Esophagus muscularis mucosa (tissue), 4 donors: ENCODE results near the gene PRR5. TPM values are rescaled to one million over a fixed set of nuclear protein-coding genes. Genes with fewer than 3 reads are reported as not detected.

Experiments used
- DNase-seq: peaks from one replicate; pipeline ENCODE4 v3.0.0-alpha.2; 2017; ENCODE audit errors: extremely low spot score
- H3K27ac ChIP-seq, 4 donors: fragments of 200-600 bp; sonication (generic); replicated peaks in 1 of 4; 1 replicate in 3 of 4; 2 replicates in 1 of 4; pipeline ENCODE4 v1.5.1; 2016 to 2019; ENCODE audit warnings: mild to moderate bottlenecking in 1 of 4
- H3K27me3 ChIP-seq, 4 donors: fragments of 200-600 bp; sonication (generic); one replicate each; pipeline versions ENCODE4 v1.5.1 to v1.6.0; 2016 to 2019
- H3K36me3 ChIP-seq, 4 donors: fragments of 200-600 bp; sonication (generic); one replicate each; pipeline ENCODE4 v1.5.1; 2016 to 2019
- H3K4me1 ChIP-seq, 4 donors: fragments of 200-600 bp; sonication (generic); one replicate each; pipeline ENCODE4 v1.5.1; 2016 to 2019
- H3K4me3 ChIP-seq, 4 donors: fragments of 200-600 bp; sonication (generic); 1 replicate in 2 of 4; 2 replicates in 2 of 4; pipeline ENCODE4 v1.5.1; 2016 to 2019; ENCODE audit warnings: mild to moderate bottlenecking in 4 of 4, moderate library complexity in 1 of 4
- H3K9me3 ChIP-seq, 4 donors: fragments of 200-600 bp; sonication (generic); 1 replicate in 3 of 4; 2 replicates in 1 of 4; pipeline ENCODE4 v1.5.1; 2016 to 2019
- CTCF ChIP-seq, 3 experiments: fragments of 200-600 bp in 2 of 3; fragments of 450-650 bp in 1 of 3; sonication (generic) in 2 of 3; IDR thresholded peaks; one replicate each; pipeline ENCODE4 v1.5.1; 2017 to 2019; ENCODE audit warnings: antibody characterized with exemption in 3 of 3, mild to moderate bottlenecking in 2 of 3, moderate library complexity in 1 of 3
- EP300 ChIP-seq: sonication (generic); formaldehyde crosslinking; IDR thresholded peaks from one replicate; pipeline ENCODE4 v1.6.1; 2017; ENCODE audit warnings: antibody characterized with exemption
- POLR2A ChIP-seq: fragments of 450-650 bp; IDR thresholded peaks from one replicate; pipeline ENCODE4 v1.6.1; 2017; ENCODE audit warnings: antibody characterized with exemption, moderate library complexity, mild to moderate bottlenecking, low read depth
- POLR2AphosphoS5 ChIP-seq, 2 donors: sonication (generic); formaldehyde crosslinking; IDR thresholded peaks; one replicate each; pipeline ENCODE4 v1.6.1; 2017; ENCODE audit warnings: antibody characterized with exemption in 2 of 2
- WGBS: methylation state at CpG from one replicate; pipeline ENCODE4 v1.1.5; 2018; 5-methylcytosine and 5-hydroxymethylcytosine counted together
- intact Hi-C: fragments of 100-400 bp; cut with DNase I; formaldehyde crosslinking; loops from one replicate; pipeline ENCODE4 v1.15.1; 2023
- total RNA-seq, 4 donors: library from RNA; depleted of rRNA; stranded (reverse); fragments of >200 nt; gene quantifications; one replicate each; pipeline versions ENCODE4 v1.1.0 to v1.2.1, GENCODE V29; 2016

The PRR5 gene
- total RNA-seq, 4 donors from 2014 or later: 5.6 to 16.6 (median 11.4) TPM

- TF ChIP-seq CTCF (IDR thresholded peaks at IDR 0.05) (no peak), POLR2A (no peak), POLR2AphosphoS5 (IDR thresholded peaks at IDR 0.05) (no peak), EP300 (no peak)
Measured at GRCh38 chr22:44707752-44708151, 5.7 kb downstream of the PRR5 start.

GRCh38 chr22:44709881-44710392, 7.9 kb downstream of the PRR5 start:
- 87% methylated on average over 8 of the region's 12 CpGs for WGBS
- Histone ChIP-seq H3K9me3 (no peaks in the 10 kb centered on the region), H3K4me1 (peaks cover 0 to 5% (median 0%) of the 10 kb centered on the region in 4 donors), H3K36me3 (no peaks in the 10 kb centered on the region), H3K4me3 (no peak overlapping the region), H3K27ac (no peak overlapping the region), H3K27me3 (peaks cover 0 to 25% (median 0%) of the 10 kb centered on the region in 4 donors)
- TF ChIP-seq POLR2A: no peak
- no peak for TF ChIP-seq CTCF (IDR thresholded peaks at IDR 0.05)
- no peak for TF ChIP-seq EP300
- DNase-seq: no peak
- intact Hi-C loops: no loop called here

More at GRCh38 chr22:44707752-44708151, 5.7 kb downstream of the PRR5 start:
- peaks cover 7 to 10% (median 9%) of the 10 kb centered on the region in 4 donors for H3K4me1 ChIP-seq
- DNase-seq: no peak
- peaks cover 0 to 47% (median 3%) of the 10 kb centered on the region in 4 donors for H3K27me3 ChIP-seq
- H3K9me3 ChIP-seq: no peaks in the 10 kb centered on the region
- no peak overlapping the region for H3K27ac ChIP-seq
- intact Hi-C loops: no loop called here
- WGBS: 92% methylated on average over 6 of the region's 11 CpGs
- H3K36me3 ChIP-seq: peaks cover 0 to 5% (median 0%) of the 10 kb centered on the region in 4 donors
- H3K4me3 ChIP-seq: no peak overlapping the region

GRCh38 chr22:44710474-44711240, 8.7 kb downstream of the PRR5 start:
- no peak for TF ChIP-seq CTCF (IDR thresholded peaks at IDR 0.05)
- no peak for TF ChIP-seq POLR2AphosphoS5 (IDR thresholded peaks at IDR 0.05)
- no peak for TF ChIP-seq POLR2A
- TF ChIP-seq EP300: no peak
- intact Hi-C loops: no loop called here
- H3K36me3 ChIP-seq: no peaks in the 10 kb centered on the region
- H3K4me3 ChIP-seq: no peak overlapping the region
- DNase-seq: no peak
- no peak overlapping the region for H3K27ac ChIP-seq
- peaks cover 0 to 18% (median 0%) of the 10 kb centered on the region in 4 donors for H3K27me3 ChIP-seq
- H3K9me3 ChIP-seq: no peaks in the 10 kb centered on the region
- peaks cover 0 to 8% (median 1%) of the 10 kb centered on the region in 4 donors for H3K4me1 ChIP-seq
- WGBS: 87% methylated on average over 19 of the region's 23 CpGs

GRCh38 chr22:44711241-44711560, 9.2 kb downstream of the PRR5 start:
- H3K27me3 ChIP-seq: peaks cover 0 to 14% (median 0%) of the 10 kb centered on the region in 4 donors
- peaks cover 0 to 8% (median 2%) of the 10 kb centered on the region in 4 donors for H3K4me1 ChIP-seq
- H3K4me3 ChIP-seq: no peak overlapping the region
- no peaks in the 10 kb centered on the region for H3K36me3 ChIP-seq
- TF ChIP-seq POLR2A (no peak), EP300 (no peak), CTCF (IDR thresholded peaks at IDR 0.05) (no peak), POLR2AphosphoS5 (IDR thresholded peaks at IDR 0.05) (no peak)
- intact Hi-C loops: no loop called here
- DNase-seq: no peak
- H3K27ac ChIP-seq: no peak overlapping the region
- H3K9me3 ChIP-seq: no peaks in the 10 kb centered on the region
- WGBS: 88% methylated on average over 4 of the region's 4 CpGs
